SK-N-SH (cell line): ENCODE data around the gene HTRA2.

Experiments used
- EZH2phosphoT487 ChIP-seq: fragments of 200-600 bp; sonication (generic); IDR thresholded peaks from 2 replicates; pipeline ENCODE4 v1.6.1; 2017; ENCODE audit warnings: low read depth, mixed run types, mild to moderate bottlenecking, antibody characterized with exemption, moderate library complexity, borderline replicate concordance
- FOXM1 ChIP-seq: IDR thresholded peaks from 2 replicates; pipeline ENCODE4 v1.4.0; 2012; ENCODE audit warnings: low read depth, mild to moderate bottlenecking
- NRF1 ChIP-seq: IDR thresholded peaks from 2 replicates; pipeline ENCODE4 v1.6.1; 2012; ENCODE audit warnings: low read depth, mild to moderate bottlenecking, low read length
- POLR2AphosphoS5 ChIP-seq: IDR thresholded peaks from 2 replicates; pipeline ENCODE4 v1.6.1; 2012; ENCODE audit warnings: low read depth, low read length
- TAF1 ChIP-seq: IDR thresholded peaks from 2 replicates; pipeline ENCODE4 v1.6.1; 2012; ENCODE audit warnings: low read depth, mild to moderate bottlenecking, low read length, moderate library complexity, borderline replicate concordance
- TCF12 ChIP-seq: IDR thresholded peaks from 2 replicates; pipeline ENCODE4 v1.4.0; 2012
- TF ChIP-seq, protein P1 (sequence below): fragments of 200-600 bp; sonication (generic); IDR thresholded peaks from 2 replicates; pipeline ENCODE4 v1.6.1; 2017; ENCODE audit warnings: antibody characterized with exemption, mild to moderate bottlenecking, moderate library complexity
- TF ChIP-seq, protein P2 (sequence below): fragments of 150-350 bp; IDR thresholded peaks from 2 replicates; pipeline ENCODE4 v1.6.1; 2016; ENCODE audit warnings: mild to moderate bottlenecking, low read depth, low read length
- TF ChIP-seq, protein P3 (sequence below): IDR thresholded peaks from 2 replicates; pipeline ENCODE4 v1.4.0; 2012; ENCODE audit warnings: low read depth, borderline replicate concordance
- TF ChIP-seq, protein P4 (sequence below): fragments of 150-350 bp; IDR thresholded peaks from 2 replicates; pipeline ENCODE4 v1.6.1; 2017; ENCODE audit warnings: antibody characterized with exemption, low read length, low read depth, borderline replicate concordance

DNA sequence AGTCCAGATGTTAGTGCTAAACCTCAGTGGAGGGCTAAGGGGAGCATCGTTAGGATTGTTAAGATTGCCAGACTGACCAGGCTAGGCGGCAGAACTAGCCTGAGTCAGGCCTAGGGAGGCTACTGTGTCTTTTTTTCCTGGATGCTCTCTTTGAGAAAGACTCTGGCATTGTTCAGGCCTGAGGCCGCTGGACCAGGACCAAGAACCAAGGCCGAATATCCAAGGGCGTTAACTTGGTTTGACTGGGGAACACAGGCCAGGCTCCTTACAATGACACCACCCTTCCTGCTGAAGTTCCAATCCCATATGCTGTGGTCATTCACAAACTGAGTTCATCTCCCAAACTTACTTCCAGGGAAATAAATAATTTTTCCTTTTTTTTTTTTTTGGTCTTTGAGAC is 10.6 kb downstream of the HTRA2 start:
- TF ChIP-seq TAF1 (no peak), TCF12 (no peak), EZH2phosphoT487 (no peak), FOXM1 (no peak), POLR2AphosphoS5 (no peak), NRF1 (no peak)
- TF ChIP-seq, protein P1, sequence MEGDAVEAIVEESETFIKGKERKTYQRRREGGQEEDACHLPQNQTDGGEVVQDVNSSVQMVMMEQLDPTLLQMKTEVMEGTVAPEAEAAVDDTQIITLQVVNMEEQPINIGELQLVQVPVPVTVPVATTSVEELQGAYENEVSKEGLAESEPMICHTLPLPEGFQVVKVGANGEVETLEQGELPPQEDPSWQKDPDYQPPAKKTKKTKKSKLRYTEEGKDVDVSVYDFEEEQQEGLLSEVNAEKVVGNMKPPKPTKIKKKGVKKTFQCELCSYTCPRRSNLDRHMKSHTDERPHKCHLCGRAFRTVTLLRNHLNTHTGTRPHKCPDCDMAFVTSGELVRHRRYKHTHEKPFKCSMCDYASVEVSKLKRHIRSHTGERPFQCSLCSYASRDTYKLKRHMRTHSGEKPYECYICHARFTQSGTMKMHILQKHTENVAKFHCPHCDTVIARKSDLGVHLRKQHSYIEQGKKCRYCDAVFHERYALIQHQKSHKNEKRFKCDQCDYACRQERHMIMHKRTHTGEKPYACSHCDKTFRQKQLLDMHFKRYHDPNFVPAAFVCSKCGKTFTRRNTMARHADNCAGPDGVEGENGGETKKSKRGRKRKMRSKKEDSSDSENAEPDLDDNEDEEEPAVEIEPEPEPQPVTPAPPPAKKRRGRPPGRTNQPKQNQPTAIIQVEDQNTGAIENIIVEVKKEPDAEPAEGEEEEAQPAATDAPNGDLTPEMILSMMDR, result no peak
- TF ChIP-seq, protein P2, sequence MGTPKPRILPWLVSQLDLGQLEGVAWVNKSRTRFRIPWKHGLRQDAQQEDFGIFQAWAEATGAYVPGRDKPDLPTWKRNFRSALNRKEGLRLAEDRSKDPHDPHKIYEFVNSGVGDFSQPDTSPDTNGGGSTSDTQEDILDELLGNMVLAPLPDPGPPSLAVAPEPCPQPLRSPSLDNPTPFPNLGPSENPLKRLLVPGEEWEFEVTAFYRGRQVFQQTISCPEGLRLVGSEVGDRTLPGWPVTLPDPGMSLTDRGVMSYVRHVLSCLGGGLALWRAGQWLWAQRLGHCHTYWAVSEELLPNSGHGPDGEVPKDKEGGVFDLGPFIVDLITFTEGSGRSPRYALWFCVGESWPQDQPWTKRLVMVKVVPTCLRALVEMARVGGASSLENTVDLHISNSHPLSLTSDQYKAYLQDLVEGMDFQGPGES, result no peak
- TF ChIP-seq, protein P3, sequence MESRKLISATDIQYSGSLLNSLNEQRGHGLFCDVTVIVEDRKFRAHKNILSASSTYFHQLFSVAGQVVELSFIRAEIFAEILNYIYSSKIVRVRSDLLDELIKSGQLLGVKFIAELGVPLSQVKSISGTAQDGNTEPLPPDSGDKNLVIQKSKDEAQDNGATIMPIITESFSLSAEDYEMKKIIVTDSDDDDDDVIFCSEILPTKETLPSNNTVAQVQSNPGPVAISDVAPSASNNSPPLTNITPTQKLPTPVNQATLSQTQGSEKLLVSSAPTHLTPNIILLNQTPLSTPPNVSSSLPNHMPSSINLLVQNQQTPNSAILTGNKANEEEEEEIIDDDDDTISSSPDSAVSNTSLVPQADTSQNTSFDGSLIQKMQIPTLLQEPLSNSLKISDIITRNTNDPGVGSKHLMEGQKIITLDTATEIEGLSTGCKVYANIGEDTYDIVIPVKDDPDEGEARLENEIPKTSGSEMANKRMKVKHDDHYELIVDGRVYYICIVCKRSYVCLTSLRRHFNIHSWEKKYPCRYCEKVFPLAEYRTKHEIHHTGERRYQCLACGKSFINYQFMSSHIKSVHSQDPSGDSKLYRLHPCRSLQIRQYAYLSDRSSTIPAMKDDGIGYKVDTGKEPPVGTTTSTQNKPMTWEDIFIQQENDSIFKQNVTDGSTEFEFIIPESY, result no peak
- TF ChIP-seq, protein P4, sequence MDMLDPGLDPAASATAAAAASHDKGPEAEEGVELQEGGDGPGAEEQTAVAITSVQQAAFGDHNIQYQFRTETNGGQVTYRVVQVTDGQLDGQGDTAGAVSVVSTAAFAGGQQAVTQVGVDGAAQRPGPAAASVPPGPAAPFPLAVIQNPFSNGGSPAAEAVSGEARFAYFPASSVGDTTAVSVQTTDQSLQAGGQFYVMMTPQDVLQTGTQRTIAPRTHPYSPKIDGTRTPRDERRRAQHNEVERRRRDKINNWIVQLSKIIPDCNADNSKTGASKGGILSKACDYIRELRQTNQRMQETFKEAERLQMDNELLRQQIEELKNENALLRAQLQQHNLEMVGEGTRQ, result no peak
